ENCODE measurements around the gene TMPRSS13.
A peak's percentile ranks its signal among the peaks of the same experiment; 100 is the strongest.
"Not testable (repeated sequence)": the region's sequence is repeated elsewhere in the genome, so short reads cannot be mapped to it uniquely, and the experiment has no call there.

The TMPRSS13 gene

GRCh38 chr11:117950993-117951961 lies 22.1 kb upstream of the TMPRSS13 start:
- TF ChIP-seq ARNT (IDR thresholded peaks at IDR 0.05) (no peak), FOXK2 (IDR thresholded peaks at IDR 0.05) (no peak), CTBP1 (IDR thresholded peaks at IDR 0.05; ENCODE audit: borderline replicate concordance) (no peak), ELF4 (IDR thresholded peaks at IDR 0.05) (no peak), FOXM1 (IDR thresholded peaks at IDR 0.05; ENCODE audit: borderline replicate concordance) (no peak), SP1 (IDR thresholded peaks at IDR 0.05) (no peak), PKNOX1 (IDR thresholded peaks at IDR 0.05) (no peak), TARDBP (IDR thresholded peaks at IDR 0.05) (no peak), NFRKB (IDR thresholded peaks at IDR 0.05) (no peak), BHLHE40 (IDR thresholded peaks at IDR 0.05; ENCODE audit: borderline replicate concordance) (no peak), LEF1 (IDR thresholded peaks at IDR 0.05; ENCODE audit: borderline replicate concordance) (no peak)
- DNase-seq (ENCODE audit: extremely low spot score), result no peak
- POLR2A ChIA-PET, result no interaction called here
- CTCF ChIA-PET, result interaction anchor here (0.7 to 2.3 kb wide), 2 partner anchors 31 to 102 kb away, joined by 3 to 15 read pairs; no protein-coding TSS in a partner anchor

- TF ChIP-seq BHLHE40 (IDR thresholded peaks at IDR 0.05; ENCODE audit: borderline replicate concordance), result no peak
- ChIA-PET CTCF (interaction anchor here (0.7 to 2.3 kb wide), 2 partner anchors 32 to 103 kb away, joined by 3 to 15 read pairs; no protein-coding TSS in a partner anchor), POLR2A (no interaction called here)
- no peak for DNase-seq (ENCODE audit: extremely low spot score)
These were observed 21.1 kb upstream of the TMPRSS13 start for GRCh38 chr11:117950301-117950700.

GRCh38 chr11:117949062-117949461 lies 19.9 kb upstream of the TMPRSS13 start:
- ChIA-PET CTCF (interaction anchor here (0.9 kb wide), 1 partner anchor 132 kb away, joined by 3 read pairs; no protein-coding TSS in a partner anchor), POLR2A (interaction anchor here (0.9 kb wide), 1 partner anchor 121 kb away, joined by 4 read pairs; no protein-coding TSS in a partner anchor)
- no peak for TF ChIP-seq ARNT (IDR thresholded peaks at IDR 0.05)
- TF ChIP-seq LEF1 (IDR thresholded peaks at IDR 0.05; ENCODE audit: borderline replicate concordance), result no peak
- no peak for TF ChIP-seq TARDBP (IDR thresholded peaks at IDR 0.05)
- TF ChIP-seq ZNF384 (IDR thresholded peaks at IDR 0.05), result no peak
- TF ChIP-seq ELF4 (IDR thresholded peaks at IDR 0.05), result no peak
- TF ChIP-seq FOXA1 (IDR thresholded peaks at IDR 0.05), result no peak
- TF ChIP-seq PKNOX1 (IDR thresholded peaks at IDR 0.05), result no peak
- no peak for TF ChIP-seq FOXK2 (IDR thresholded peaks at IDR 0.05)
- no peak for TF ChIP-seq CTBP1 (IDR thresholded peaks at IDR 0.05; ENCODE audit: borderline replicate concordance)
- no peak for TF ChIP-seq FOXM1 (IDR thresholded peaks at IDR 0.05; ENCODE audit: borderline replicate concordance)
- TF ChIP-seq SP1 (IDR thresholded peaks at IDR 0.05), result no peak
- TF ChIP-seq SUZ12 (IDR thresholded peaks at IDR 0.05), result no peak
- no peak for TF ChIP-seq L3MBTL2 (conservative IDR thresholded peaks at IDR 0.05)
- no peak for TF ChIP-seq BHLHE40 (IDR thresholded peaks at IDR 0.05; ENCODE audit: borderline replicate concordance)
- TF ChIP-seq HDGF (IDR thresholded peaks at IDR 0.05; ENCODE audit: borderline replicate concordance), result no peak
- no peak for DNase-seq (ENCODE audit: extremely low spot score)

- not testable (repeated sequence) for DNase-seq (ENCODE audit: extremely low spot score)
- POLR2A ChIA-PET, result interaction anchor here (0.9 kb wide), 1 partner anchor 120 kb away, joined by 4 read pairs; no protein-coding TSS in a partner anchor
- CTCF ChIA-PET, result interaction anchor here (0.8 kb wide), 1 partner anchor 41 kb away, joined by 3 read pairs; no protein-coding TSS in a partner anchor
These were observed 19.3 kb upstream of the TMPRSS13 start for GRCh38 chr11:117948466-117948865.

- POLR2A ChIA-PET; DNase-seq (ENCODE audit: extremely low spot score): not testable (repeated sequence)
- CTCF ChIA-PET, result interaction anchor here (0.8 to 1.7 kb wide), 10 partner anchors 9 to 138 kb away, joined by 3 to 45 read pairs (median 6); partner anchors contain the start of genes FXYD2 and FXYD6
These were observed 18.5 kb upstream of the TMPRSS13 start for GRCh38 chr11:117947751-117948150.

- CTCF ChIA-PET, result interaction anchor here (0.6 to 1.7 kb wide), 36 partner anchors 10 to 694 kb away, joined by 3 to 45 read pairs (median 4); partner anchors contain the start of genes FXYD2, FXYD6, IL10RA and TMPRSS13
- TF ChIP-seq TARDBP (IDR thresholded peaks at IDR 0.05), result no peak
- no peak for TF ChIP-seq SUZ12 (IDR thresholded peaks at IDR 0.05)
- TF ChIP-seq ARNT (IDR thresholded peaks at IDR 0.05), result no peak
- TF ChIP-seq FOXA1 (IDR thresholded peaks at IDR 0.05), result no peak
- no peak for TF ChIP-seq LEF1 (IDR thresholded peaks at IDR 0.05; ENCODE audit: borderline replicate concordance)
- TF ChIP-seq FOXM1 (IDR thresholded peaks at IDR 0.05; ENCODE audit: borderline replicate concordance), result no peak
- no peak for TF ChIP-seq L3MBTL2 (conservative IDR thresholded peaks at IDR 0.05)
- TF ChIP-seq FOXK2 (IDR thresholded peaks at IDR 0.05), result no peak
- TF ChIP-seq BHLHE40 (IDR thresholded peaks at IDR 0.05; ENCODE audit: borderline replicate concordance), result no peak
- TF ChIP-seq CTBP1 (IDR thresholded peaks at IDR 0.05; ENCODE audit: borderline replicate concordance), result no peak
- TF ChIP-seq ZNF384 (IDR thresholded peaks at IDR 0.05), result no peak
- TF ChIP-seq PKNOX1 (IDR thresholded peaks at IDR 0.05), result no peak
- no peak for TF ChIP-seq SP1 (IDR thresholded peaks at IDR 0.05)
- DNase-seq (ENCODE audit: extremely low spot score), result peak; percentile 91
- POLR2A ChIA-PET, result interaction anchor here (1.0 to 1.1 kb wide), 2 partner anchors 107 to 130 kb away, joined by 3 to 4 read pairs; no protein-coding TSS in a partner anchor
These were observed 17.8 kb upstream of the TMPRSS13 start for GRCh38 chr11:117946842-117947526.

Data from HEK293T (cell line).